ENCODE results near the gene PTX4. TPM values are rescaled to one million over a fixed set of nuclear protein-coding genes. Genes with fewer than 3 reads are reported as not detected.
"Not testable (repeated sequence)": the region's sequence is repeated elsewhere in the genome, so short reads cannot be mapped to it uniquely, and the experiment has no call there.

The PTX4 gene
- total RNA-seq, 4 donors from 2014 or later: not detected

DNA sequence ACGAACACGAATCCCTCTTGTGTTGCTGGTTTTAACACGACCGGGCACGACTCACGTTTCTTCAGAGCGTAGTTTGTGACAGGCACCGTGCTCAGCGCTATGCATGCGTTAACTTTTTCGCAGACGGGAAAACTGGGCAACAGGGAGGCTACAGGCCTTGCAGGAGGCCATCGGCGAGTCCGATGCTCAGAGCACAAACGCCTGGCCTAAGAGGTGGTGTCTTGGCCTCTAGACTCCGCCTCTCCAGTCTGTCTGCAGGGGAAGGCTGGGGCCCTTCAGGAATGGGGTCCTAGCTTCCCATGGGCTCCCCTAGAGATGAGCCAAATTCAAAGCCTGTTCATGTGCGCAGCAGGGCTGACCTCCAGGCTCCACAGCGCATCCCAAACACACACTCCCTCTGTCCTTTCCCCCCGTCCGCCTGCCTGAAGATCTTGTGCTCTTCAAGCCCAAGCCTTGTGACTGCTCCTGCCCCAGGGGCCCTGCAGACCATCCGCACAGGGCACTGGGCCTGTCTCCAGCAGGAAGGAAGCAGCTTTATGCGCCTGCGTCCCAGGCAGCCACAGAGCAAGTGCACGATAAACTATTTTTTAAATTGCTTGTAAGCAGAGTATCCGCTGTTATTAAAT lies 17.1 kb downstream of the PTX4 start:
- TF ChIP-seq, protein P1, sequence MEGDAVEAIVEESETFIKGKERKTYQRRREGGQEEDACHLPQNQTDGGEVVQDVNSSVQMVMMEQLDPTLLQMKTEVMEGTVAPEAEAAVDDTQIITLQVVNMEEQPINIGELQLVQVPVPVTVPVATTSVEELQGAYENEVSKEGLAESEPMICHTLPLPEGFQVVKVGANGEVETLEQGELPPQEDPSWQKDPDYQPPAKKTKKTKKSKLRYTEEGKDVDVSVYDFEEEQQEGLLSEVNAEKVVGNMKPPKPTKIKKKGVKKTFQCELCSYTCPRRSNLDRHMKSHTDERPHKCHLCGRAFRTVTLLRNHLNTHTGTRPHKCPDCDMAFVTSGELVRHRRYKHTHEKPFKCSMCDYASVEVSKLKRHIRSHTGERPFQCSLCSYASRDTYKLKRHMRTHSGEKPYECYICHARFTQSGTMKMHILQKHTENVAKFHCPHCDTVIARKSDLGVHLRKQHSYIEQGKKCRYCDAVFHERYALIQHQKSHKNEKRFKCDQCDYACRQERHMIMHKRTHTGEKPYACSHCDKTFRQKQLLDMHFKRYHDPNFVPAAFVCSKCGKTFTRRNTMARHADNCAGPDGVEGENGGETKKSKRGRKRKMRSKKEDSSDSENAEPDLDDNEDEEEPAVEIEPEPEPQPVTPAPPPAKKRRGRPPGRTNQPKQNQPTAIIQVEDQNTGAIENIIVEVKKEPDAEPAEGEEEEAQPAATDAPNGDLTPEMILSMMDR (IDR thresholded peaks at IDR 0.05): no peak
- no peak for TF ChIP-seq POLR2A (IDR thresholded peaks at IDR 0.05)
- H3K4me3 ChIP-seq (ENCODE audit: low read depth, poor library complexity, severe bottlenecking): no peak overlapping the region
- DNase-seq (ENCODE audit: low spot score in 2 of 2): no peak
- 68 to 85% methylated on average over 26 of the region's 26 CpGs for WGBS, 2 donors
- intact Hi-C loops (cut with DNase I; ENCODE audit: low total_unique reads): no loop called here

DNA sequence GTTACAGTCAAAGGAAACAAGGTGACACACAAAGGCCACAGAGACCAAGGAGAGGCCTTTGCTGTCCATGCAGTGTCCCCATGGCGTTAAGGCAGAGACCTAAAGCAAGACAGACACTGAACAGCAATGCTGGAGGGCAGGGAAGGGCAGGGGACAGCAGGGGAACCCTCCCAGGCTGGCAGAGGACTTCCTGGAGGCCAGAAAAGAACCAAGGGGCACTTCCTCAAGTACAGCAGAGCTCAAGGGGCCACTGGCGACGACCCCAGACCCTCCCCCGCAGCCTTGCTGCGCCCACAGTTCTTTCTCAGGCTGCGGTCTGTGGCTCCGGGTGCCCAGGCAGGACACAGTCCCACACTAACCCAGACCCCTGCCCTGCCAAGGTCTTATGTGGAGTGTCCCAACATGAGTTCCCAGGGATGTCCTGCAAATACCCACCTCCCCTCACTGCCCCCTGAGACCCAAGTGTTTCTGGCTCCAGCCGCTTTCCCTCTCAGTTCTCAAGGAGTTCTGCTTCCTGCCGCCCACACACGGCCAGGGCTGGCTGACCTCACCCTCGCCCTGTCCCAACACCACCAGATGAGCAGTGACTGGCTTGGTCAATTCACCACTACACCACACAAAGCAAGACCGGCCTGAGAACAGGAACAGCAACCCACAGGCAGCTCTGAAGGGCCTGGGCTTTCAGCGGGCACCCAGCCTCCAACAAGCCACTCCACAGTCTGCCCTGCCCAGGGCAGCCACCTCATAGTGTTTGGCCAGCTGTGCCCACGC lies 18.1 kb downstream of the PTX4 start:
- H3K4me3 ChIP-seq (ENCODE audit: low read depth, poor library complexity, severe bottlenecking): no peak overlapping the region

DNA sequence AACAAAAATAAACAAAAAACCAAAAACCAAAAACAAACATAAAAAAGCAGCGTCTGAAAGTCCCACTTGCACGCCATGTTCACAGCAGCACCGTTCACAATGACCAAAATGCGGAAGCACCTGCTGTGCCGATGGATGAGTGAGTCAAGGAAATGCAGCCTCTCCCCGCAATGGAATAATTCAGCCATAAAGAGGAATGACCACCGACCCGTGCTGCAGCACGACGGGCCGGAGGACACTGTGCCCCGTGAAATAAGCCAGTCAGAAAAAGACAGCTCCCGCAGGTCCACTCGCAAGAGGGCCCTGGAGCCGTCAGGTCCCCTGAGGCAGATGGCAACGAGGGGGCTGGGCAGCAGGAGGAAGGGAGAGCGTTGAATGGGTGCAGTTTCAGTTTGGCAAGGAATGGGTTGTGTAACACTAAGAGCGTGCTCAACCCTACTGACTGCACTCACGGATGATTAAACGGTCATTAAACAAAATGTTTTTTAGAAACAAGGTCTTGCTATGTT lies 19.0 kb downstream of the PTX4 start:
- no peak for DNase-seq (ENCODE audit: low spot score in 2 of 2)
- TF ChIP-seq POLR2A (IDR thresholded peaks at IDR 0.05): no peak
- TF ChIP-seq, protein P1 (IDR thresholded peaks at IDR 0.05): no peak
- H3K4me3 ChIP-seq (ENCODE audit: low read depth, poor library complexity, severe bottlenecking): no peak overlapping the region
- 73 to 85% methylated on average over 20 of the region's 20 CpGs for WGBS, 2 donors
- intact Hi-C loops (cut with DNase I; ENCODE audit: low total_unique reads): loop anchor here (10.0 kb wide), 1 partner anchor 275 kb away; no protein-coding TSS in a partner anchor

More for the DNA sequence above, 18.1 kb downstream of the PTX4 start:
- no peak for DNase-seq (ENCODE audit: low spot score in 2 of 2)
- intact Hi-C loops (cut with DNase I; ENCODE audit: low total_unique reads): no loop called here
- TF ChIP-seq, protein P1 (IDR thresholded peaks at IDR 0.05): no peak
- TF ChIP-seq POLR2A (IDR thresholded peaks at IDR 0.05): no peak
- 64 to 77% methylated on average over 14 of the region's 14 CpGs for WGBS, 2 donors

DNA sequence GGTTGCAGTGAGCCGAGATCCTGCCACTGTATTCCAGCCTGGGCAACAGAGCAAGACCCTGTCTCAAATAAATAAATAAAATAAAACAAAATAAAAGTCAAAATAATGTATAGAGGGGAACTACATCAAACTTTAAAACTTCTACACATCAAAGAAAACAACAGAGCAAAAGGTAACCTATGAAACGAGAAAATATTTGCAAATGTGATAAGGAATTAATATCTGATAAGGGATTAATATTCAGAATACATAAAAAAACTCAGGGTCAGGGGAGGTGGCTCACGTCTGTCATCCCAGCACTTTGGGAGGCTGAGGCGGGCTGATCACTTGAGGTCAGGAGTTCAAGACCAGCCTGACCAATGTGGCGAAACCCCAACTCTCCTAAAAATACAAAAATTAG lies 19.6 kb downstream of the PTX4 start:
- H3K4me3 ChIP-seq (ENCODE audit: low read depth, poor library complexity, severe bottlenecking); DNase-seq (ENCODE audit: low spot score in 2 of 2): not testable (repeated sequence)
- WGBS, 2 donors: 70 to 85% methylated on average over 5 of the region's 5 CpGs
- intact Hi-C loops (cut with DNase I; ENCODE audit: low total_unique reads): loop anchor here (10.0 kb wide), 1 partner anchor 276 kb away; no protein-coding TSS in a partner anchor

DNA sequence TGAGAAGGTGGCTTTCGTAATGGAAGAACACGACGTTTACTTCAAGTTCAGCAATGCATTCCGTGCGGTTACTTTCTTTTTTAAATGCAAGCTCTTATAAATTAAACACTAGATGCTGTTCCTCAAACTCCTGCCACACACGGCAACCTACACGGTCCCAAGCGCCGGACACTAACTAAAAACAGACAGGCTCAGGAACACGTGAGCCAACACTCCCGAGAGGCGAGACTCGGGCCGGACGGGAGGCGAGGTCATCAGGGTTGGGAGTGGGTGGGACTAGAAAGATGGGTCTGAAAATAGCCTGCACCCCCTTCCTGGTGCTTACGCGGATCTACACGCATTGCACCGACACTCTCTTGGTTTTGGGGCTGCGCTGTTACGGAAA lies 20.3 kb downstream of the PTX4 start:
- no peak overlapping the region for H3K4me3 ChIP-seq (ENCODE audit: low read depth, poor library complexity, severe bottlenecking)
- TF ChIP-seq POLR2A (IDR thresholded peaks at IDR 0.05): no peak
- TF ChIP-seq, protein P1 (IDR thresholded peaks at IDR 0.05): no peak
- no peak for DNase-seq (ENCODE audit: low spot score in 2 of 2)
- intact Hi-C loops (cut with DNase I; ENCODE audit: low total_unique reads): loop anchor here (10.0 kb wide), 1 partner anchor 276 kb away; no protein-coding TSS in a partner anchor
- WGBS, 2 donors: 73 to 76% methylated on average over 22 of the region's 22 CpGs

DNA sequence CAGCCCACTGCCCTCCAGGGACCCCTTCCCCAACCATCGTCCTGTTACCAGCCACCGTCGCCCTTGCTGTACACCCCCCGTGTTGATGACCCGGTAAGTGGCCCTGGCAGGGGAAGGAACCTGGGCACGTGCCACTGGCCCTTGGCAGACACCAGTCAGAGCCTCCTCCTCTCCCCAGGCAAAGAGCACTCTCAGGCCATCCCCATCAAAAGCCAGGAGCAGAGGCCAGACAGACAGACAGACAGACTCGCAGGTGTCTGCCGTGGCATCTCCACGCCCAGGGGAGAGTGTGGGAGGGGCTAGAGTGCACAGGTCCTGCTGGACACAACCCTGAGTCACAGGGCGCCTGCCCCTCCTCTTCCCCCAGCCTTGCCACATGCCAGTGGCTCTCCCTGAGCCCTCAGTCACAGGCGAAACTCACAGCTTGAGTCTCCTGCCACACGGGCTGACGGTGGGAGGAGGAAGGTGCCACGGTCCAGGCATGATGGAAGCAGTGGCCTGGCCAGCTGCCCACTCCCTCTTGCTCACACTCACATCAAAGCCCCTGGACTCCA lies 21.7 kb downstream of the PTX4 start:
- no peak overlapping the region for H3K4me3 ChIP-seq (ENCODE audit: low read depth, poor library complexity, severe bottlenecking)
- TF ChIP-seq, protein P1 (IDR thresholded peaks at IDR 0.05): no peak
- TF ChIP-seq POLR2A (IDR thresholded peaks at IDR 0.05): no peak
- 78 to 85% methylated on average over 9 to 14 of the region's 14 CpGs for WGBS, 2 donors
- intact Hi-C loops (cut with DNase I; ENCODE audit: low total_unique reads): loop anchor here (10.0 kb wide), 1 partner anchor 278 kb away; no protein-coding TSS in a partner anchor
- DNase-seq (ENCODE audit: low spot score in 2 of 2): no peak

Data from lower leg skin (tissue), 4 donors.